Panc1 (cell line): ENCODE results near the gene GRK3.

ENCODE experiments used
- CTCF ChIP-seq: fragments of 450-650 bp; IDR thresholded peaks from 2 replicates; pipeline ENCODE4 v1.5.1; 2017; ENCODE audit warnings: mild to moderate bottlenecking
- POLR2AphosphoS5 ChIP-seq: IDR thresholded peaks from 2 replicates; pipeline ENCODE4 v1.6.1; 2012; ENCODE audit warnings: mild to moderate bottlenecking, low read depth, low read length, moderate library complexity

- TF ChIP-seq CTCF (no peak), POLR2AphosphoS5 (no peak)
These were observed 8.9 kb upstream of the GRK3 start for GRCh38 chr22:25555586-25555985.
